KMS-11 (cell line): ENCODE data around the gene PLP1.
"Not testable (repeated sequence)": the region's sequence is repeated elsewhere in the genome, so short reads cannot be mapped to it uniquely, and the experiment has no call there.

Source experiments
- H2AFZ ChIP-seq: fragments of 200-600 bp; sonication (generic); 2 replicates; pipeline ENCODE4 v1.6.1; 2016; ENCODE audit warnings: antibody characterized with exemption, mixed run types, low read depth
- H3K27ac ChIP-seq: fragments of 200-600 bp; sonication (generic); 2 replicates; pipeline ENCODE4 v1.6.1; 2016; ENCODE audit warnings: mild to moderate bottlenecking, mixed run types
- H3K27me3 ChIP-seq: fragments of 200-600 bp; sonication (generic); 2 replicates; pipeline ENCODE4 v1.6.1; 2017; ENCODE audit warnings: mild to moderate bottlenecking, low read depth, mixed run types, moderate library complexity; ENCODE audit not compliant: insufficient read depth
- H3K36me3 ChIP-seq: fragments of 200-600 bp; sonication (generic); 2 replicates; pipeline ENCODE4 v1.6.1; 2017; ENCODE audit warnings: mild to moderate bottlenecking, mixed run types; ENCODE audit not compliant: insufficient read depth
- H3K4me1 ChIP-seq: fragments of 200-600 bp; sonication (generic); 2 replicates; pipeline ENCODE4 v1.6.1; 2016; ENCODE audit warnings: mild to moderate bottlenecking, low read depth, mixed run types; ENCODE audit not compliant: poor library complexity, severe bottlenecking
- H3K4me2 ChIP-seq: fragments of 200-600 bp; sonication (generic); 2 replicates; pipeline ENCODE4 v1.7.0; 2016; ENCODE audit warnings: mild to moderate bottlenecking, mixed run types
- H3K4me3 ChIP-seq: fragments of 200-600 bp; sonication (generic); IDR thresholded peaks from 2 replicates; pipeline ENCODE4 v1.6.1; 2017; ENCODE audit warnings: low read depth, low read length, mixed read lengths; ENCODE audit not compliant: insufficient read depth
- H3K79me2 ChIP-seq: fragments of 200-600 bp; sonication (generic); 2 replicates; pipeline ENCODE4 v1.6.1; 2016; ENCODE audit warnings: low read depth, mixed run types; ENCODE audit not compliant: insufficient read depth
- H3K9ac ChIP-seq: fragments of 200-600 bp; sonication (generic); 2 replicates; pipeline ENCODE4 v1.6.1; 2016; ENCODE audit warnings: mild to moderate bottlenecking, mixed run types
- H4K20me1 ChIP-seq: fragments of 200-600 bp; sonication (generic); 2 replicates; pipeline ENCODE4 v1.6.1; 2016; ENCODE audit warnings: mild to moderate bottlenecking, mixed run types; ENCODE audit not compliant: insufficient read depth
- CTCF ChIP-seq: fragments of 200-600 bp; sonication (generic); conservative IDR thresholded peaks from 2 replicates; pipeline ENCODE4 v1.6.1; 2017; ENCODE audit warnings: low read depth, mild to moderate bottlenecking, antibody characterized with exemption, low read length, moderate library complexity, mixed read lengths

Gene PLP1

GRCh38 chrX:103805860-103806259 is 29.2 kb downstream of the PLP1 start:
- Histone ChIP-seq H3K4me1 (peaks cover 8% of the 10 kb centered on the region), H3K9ac (no peak overlapping the region), H3K4me3 (no peak overlapping the region), H3K79me2 (no peaks in the 10 kb centered on the region), H3K27ac (no peak overlapping the region), H2AFZ (no peak overlapping the region), H3K36me3 (no peaks in the 10 kb centered on the region), H4K20me1 (no peaks in the 10 kb centered on the region), H3K4me2 (no peak overlapping the region), H3K27me3 (no peaks in the 10 kb centered on the region)
- TF ChIP-seq CTCF = no peak

- no peaks in the 10 kb centered on the region for H3K36me3 ChIP-seq
- no peaks in the 10 kb centered on the region for H3K79me2 ChIP-seq
- H3K27me3 ChIP-seq = no peaks in the 10 kb centered on the region
- H3K4me2 ChIP-seq = no peak overlapping the region
- TF ChIP-seq CTCF = no peak
- no peaks in the 10 kb centered on the region for H4K20me1 ChIP-seq
- no peak overlapping the region for H3K27ac ChIP-seq
- no peak overlapping the region for H3K4me3 ChIP-seq
- no peak overlapping the region for H3K9ac ChIP-seq
- H3K4me1 ChIP-seq = no peaks in the 10 kb centered on the region
- no peak overlapping the region for H2AFZ ChIP-seq
Measured at GRCh38 chrX:103806862-103807474, 30.3 kb downstream of the PLP1 start.

- Histone ChIP-seq H3K4me2 (no peak overlapping the region), H3K27ac (no peak overlapping the region), H3K36me3 (no peaks in the 10 kb centered on the region), H3K4me1 (no peaks in the 10 kb centered on the region), H4K20me1 (no peaks in the 10 kb centered on the region), H3K4me3 (no peak overlapping the region), H3K27me3 (no peaks in the 10 kb centered on the region), H3K79me2 (no peaks in the 10 kb centered on the region), H2AFZ (no peak overlapping the region), H3K9ac (no peak overlapping the region)
- no peak for TF ChIP-seq CTCF
Measured at GRCh38 chrX:103811858-103812257, 35.2 kb downstream of the PLP1 start.

GRCh38 chrX:103817101-103817500 is 40.5 kb downstream of the PLP1 start:
- H3K4me3 ChIP-seq, H3K27ac ChIP-seq, H3K36me3 ChIP-seq, H3K4me2 ChIP-seq, H2AFZ ChIP-seq, H3K4me1 ChIP-seq, H3K79me2 ChIP-seq, H4K20me1 ChIP-seq, H3K9ac ChIP-seq, H3K27me3 ChIP-seq: not testable (repeated sequence)

GRCh38 chrX:103817502-103817901 is 40.9 kb downstream of the PLP1 start:
- no peak overlapping the region for H3K9ac ChIP-seq
- no peaks in the 10 kb centered on the region for H3K27me3 ChIP-seq
- H2AFZ ChIP-seq = no peak overlapping the region
- H3K79me2 ChIP-seq = no peaks in the 10 kb centered on the region
- no peak overlapping the region for H3K27ac ChIP-seq
- H3K4me1 ChIP-seq = no peaks in the 10 kb centered on the region
- H3K36me3 ChIP-seq = no peaks in the 10 kb centered on the region
- H4K20me1 ChIP-seq = no peaks in the 10 kb centered on the region
- no peak overlapping the region for H3K4me2 ChIP-seq
- no peak overlapping the region for H3K4me3 ChIP-seq
- TF ChIP-seq CTCF = peak; percentile 63
